HUDEP-2 (cell line): ENCODE measurements around the gene MUSK.

Source experiments
- DNase-seq, 76 experiments: peaks; one replicate each; lab custom pipeline; 2025; ENCODE audit not compliant: unreplicated experiment in 76 of 76; lab: John Stamatoyannopoulos, UW

The MUSK gene

GRCh38 chr9:110847671-110848070, 179.1 kb downstream of the MUSK start:
- no peak for DNase-seq

DNA sequence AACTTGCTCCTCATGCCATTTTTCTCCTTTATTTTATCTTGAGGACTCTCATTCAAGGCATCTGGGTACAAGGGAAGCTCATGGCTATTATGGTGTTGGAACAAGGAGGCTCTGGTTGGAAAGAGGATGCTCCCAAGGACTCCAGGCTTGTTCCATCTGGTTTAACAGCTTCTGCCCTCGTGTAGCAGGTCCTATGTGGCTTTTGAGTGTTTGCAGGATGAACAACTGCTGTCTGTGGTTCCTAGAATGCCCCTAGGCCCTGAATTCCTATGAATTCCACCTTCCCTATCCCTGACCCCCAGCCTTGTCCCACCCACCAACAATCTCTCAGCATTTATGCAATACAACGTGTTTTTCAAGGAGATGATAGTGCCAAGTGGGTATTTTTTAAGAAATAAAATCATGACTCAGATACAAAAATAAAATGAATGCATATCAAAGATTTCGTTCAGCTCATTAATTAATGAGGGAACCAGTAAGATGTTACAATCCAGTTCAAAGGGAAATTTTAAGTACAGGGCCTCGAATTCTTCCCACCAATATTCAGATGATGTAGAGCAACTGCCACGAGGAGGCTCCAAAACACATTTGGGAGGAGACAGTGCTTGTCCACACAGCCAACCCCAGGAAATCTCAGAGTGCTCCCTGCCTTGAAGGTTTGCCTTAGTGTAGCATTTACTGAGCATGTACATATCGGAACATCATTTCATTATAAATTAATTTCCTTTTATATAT, 182.0 kb downstream of the MUSK start:
- DNase-seq = no peak
